ENCODE data around the gene UBXN11. TPM values are rescaled to one million over a fixed set of nuclear protein-coding genes. Genes with fewer than 3 reads are reported as not detected.
A peak's percentile ranks its signal among the peaks of the same experiment; 100 is the strongest.

The UBXN11 gene
- polyA plus RNA-seq, 1 donor from 2014 or later = 18.5 TPM

GRCh38 chr1:26283279-26283853 lies 23.1 kb downstream of the UBXN11 start:
- H4K20me1 ChIP-seq (ENCODE audit: insufficient read depth) = no peaks in the 10 kb centered on the region
- TF ChIP-seq TAF1 (IDR thresholded peaks at IDR 0.05; ENCODE audit: low read depth) (no peak), EZH2 (IDR thresholded peaks at IDR 0.05; ENCODE audit: borderline replicate concordance, insufficient read depth, low read length, poor library complexity, severe bottlenecking) (no peak), POLR2AphosphoS5 (IDR thresholded peaks at IDR 0.05) (no peak)
- H3K4me3 ChIP-seq (ENCODE audit: low read length) = no peak overlapping the region
- no peak overlapping the region for H2AFZ ChIP-seq (ENCODE audit: low read depth, low read length)
- H3K27ac ChIP-seq (ENCODE audit: low read length) = no peak overlapping the region
- no peaks in the 10 kb centered on the region for H3K9me2 ChIP-seq (ENCODE audit: insufficient read depth, low read length)
- H3K9ac ChIP-seq (ENCODE audit: low read length) = no peak overlapping the region
- H3K9me3 ChIP-seq (ENCODE audit: low read length) = no peaks in the 10 kb centered on the region
- H3K27me3 ChIP-seq (ENCODE audit: insufficient read depth, low read depth, low read length) = no peaks in the 10 kb centered on the region
- H3F3A ChIP-seq (ENCODE audit: insufficient read depth, low read length, poor library complexity, severe bottlenecking) = no peaks in the 10 kb centered on the region
- no peaks in the 10 kb centered on the region for H3K36me3 ChIP-seq (ENCODE audit: insufficient read depth, low read length)
- H3K79me2 ChIP-seq (replicated peaks; ENCODE audit: insufficient read depth, low read length) = peaks cover 5% of the 10 kb centered on the region
- H3K4me2 ChIP-seq (ENCODE audit: low read length) = no peak overlapping the region

GRCh38 chr1:26282401-26282918 lies 24.0 kb downstream of the UBXN11 start:
- Histone ChIP-seq H2AFZ (ENCODE audit: low read depth, low read length) (no peak overlapping the region), H3K36me3 (ENCODE audit: insufficient read depth, low read length) (no peaks in the 10 kb centered on the region), H3K4me2 (ENCODE audit: low read length) (no peak overlapping the region), H3K79me2 (replicated peaks; ENCODE audit: insufficient read depth, low read length) (peaks cover 5% of the 10 kb centered on the region), H3K9me2 (ENCODE audit: insufficient read depth, low read length) (no peaks in the 10 kb centered on the region), H3K27ac (ENCODE audit: low read length) (no peak overlapping the region), H3F3A (ENCODE audit: insufficient read depth, low read length, poor library complexity, severe bottlenecking) (no peaks in the 10 kb centered on the region), H3K27me3 (ENCODE audit: insufficient read depth, low read depth, low read length) (no peaks in the 10 kb centered on the region), H4K20me1 (ENCODE audit: insufficient read depth) (no peaks in the 10 kb centered on the region), H3K4me3 (ENCODE audit: low read length) (no peak overlapping the region), H3K9ac (ENCODE audit: low read length) (no peak overlapping the region), H3K9me3 (ENCODE audit: low read length) (no peaks in the 10 kb centered on the region)
- no peak for TF ChIP-seq POLR2AphosphoS5 (IDR thresholded peaks at IDR 0.05)
- no peak for TF ChIP-seq REST (IDR thresholded peaks at IDR 0.05; ENCODE audit: borderline replicate concordance)
- TF ChIP-seq EP300 (conservative IDR thresholded peaks at IDR 0.05; ENCODE audit: poor library complexity, severe bottlenecking) = no peak
- no peak for TF ChIP-seq EZH2 (IDR thresholded peaks at IDR 0.05; ENCODE audit: borderline replicate concordance, insufficient read depth, low read length, poor library complexity, severe bottlenecking)
- no peak for TF ChIP-seq CTCF (IDR thresholded peaks at IDR 0.05; ENCODE audit: poor library complexity, severe bottlenecking)
- no peak for TF ChIP-seq RAD21 (conservative IDR thresholded peaks at IDR 0.05)

- peaks cover 5% of the 10 kb centered on the region for H3K79me2 ChIP-seq (replicated peaks; ENCODE audit: insufficient read depth, low read length)
- no peak overlapping the region for H3K27ac ChIP-seq (ENCODE audit: low read length)
- TF ChIP-seq POLR2AphosphoS5 (IDR thresholded peaks at IDR 0.05) = no peak
- no peak for TF ChIP-seq CTCF (IDR thresholded peaks at IDR 0.05; ENCODE audit: poor library complexity, severe bottlenecking)
- no peak for TF ChIP-seq TAF1 (IDR thresholded peaks at IDR 0.05; ENCODE audit: low read depth)
- no peak for TF ChIP-seq MXI1 (conservative IDR thresholded peaks at IDR 0.05; ENCODE audit: poor library complexity, severe bottlenecking)
- no peak for TF ChIP-seq SMC3 (conservative IDR thresholded peaks at IDR 0.05; ENCODE audit: poor library complexity)
- TF ChIP-seq EP300 (conservative IDR thresholded peaks at IDR 0.05; ENCODE audit: poor library complexity, severe bottlenecking) = no peak
- TF ChIP-seq EZH2 (IDR thresholded peaks at IDR 0.05; ENCODE audit: borderline replicate concordance, insufficient read depth, low read length, poor library complexity, severe bottlenecking) = no peak
- no peak for TF ChIP-seq RAD21 (conservative IDR thresholded peaks at IDR 0.05)
- no peak for TF ChIP-seq REST (IDR thresholded peaks at IDR 0.05; ENCODE audit: borderline replicate concordance)
- no peaks in the 10 kb centered on the region for H3K36me3 ChIP-seq (ENCODE audit: insufficient read depth, low read length)
- no peaks in the 10 kb centered on the region for H3K27me3 ChIP-seq (ENCODE audit: insufficient read depth, low read depth, low read length)
- peak overlapping the region; percentile 97 for H3K4me3 ChIP-seq (ENCODE audit: low read length)
- H3K9me3 ChIP-seq (ENCODE audit: low read length) = no peaks in the 10 kb centered on the region
- H3F3A ChIP-seq (ENCODE audit: insufficient read depth, low read length, poor library complexity, severe bottlenecking) = no peaks in the 10 kb centered on the region
- H4K20me1 ChIP-seq (ENCODE audit: insufficient read depth) = no peaks in the 10 kb centered on the region
- no peak overlapping the region for H3K4me2 ChIP-seq (ENCODE audit: low read length)
- H3K9ac ChIP-seq (ENCODE audit: low read length) = no peak overlapping the region
- H2AFZ ChIP-seq (ENCODE audit: low read depth, low read length) = no peak overlapping the region
- H3K9me2 ChIP-seq (ENCODE audit: insufficient read depth, low read length) = no peaks in the 10 kb centered on the region
Measured at GRCh38 chr1:26281971-26282370, 24.5 kb downstream of the UBXN11 start.

All from neural cell (in vitro differentiated cells).